Naive thymus-derived CD4-positive, alpha-beta T cell (primary cell): Measurements from ENCODE around the gene DNAH1. TPM values are rescaled to one million over a fixed set of nuclear protein-coding genes. Genes with fewer than 3 reads are reported as not detected.

Experiments used
- ATAC-seq: fragments of 150-1000 bp; cut with Tn5 transposase; 2 replicates; pipeline ENCODE4 v1.10.0; 2021; ENCODE audit warnings: mild to moderate bottlenecking, moderate library complexity
- CTCF ChIA-PET: fragments of 350-600 bp; sonication (Branson Sonifier 250); formaldehyde crosslinking; loops from one replicate; lab custom pipeline; 2021; ENCODE audit warnings: antibody characterized with exemption; lab: Charles Lee
- POLR2A ChIA-PET: fragments of 350-600 bp; sonication (Branson Sonifier 250); formaldehyde crosslinking; loops from one replicate; lab custom pipeline; 2021; ENCODE audit warnings: antibody characterized with exemption, inconsistent platforms; lab: Charles Lee
- DNase-seq, 9 donors: peaks; one replicate each; pipeline versions ENCODE4 v3.0.0 to v3.0.0-alpha.2; 2020 to 2022; ENCODE audit warnings: mixed read lengths in 1 of 9
- H3K27ac ChIP-seq: one replicate; pipeline ENCODE4 v1.7.0; 2013; ENCODE audit warnings: mild to moderate bottlenecking, low read depth, low read length, moderate library complexity
- H3K27me3 ChIP-seq, 2 donors: one replicate each; pipeline ENCODE4 v1.7.0; 2013; ENCODE audit warnings: low read length in 2 of 2, mild to moderate bottlenecking in 2 of 2, moderate library complexity in 2 of 2; ENCODE audit not compliant: control insufficient read depth in 2 of 2, insufficient read depth in 2 of 2
- H3K36me3 ChIP-seq, 3 experiments: 1 replicate in 2 of 3; 2 replicates in 1 of 3; pipeline ENCODE4 v1.7.0; 2013; ENCODE audit warnings: low read length in 3 of 3, mild to moderate bottlenecking in 3 of 3, moderate library complexity in 1 of 3; ENCODE audit not compliant: insufficient read depth in 3 of 3, control insufficient read depth in 2 of 3
- H3K4me1 ChIP-seq, 2 donors: one replicate each; pipeline ENCODE4 v1.7.0; 2013; ENCODE audit warnings: low read length in 2 of 2, mild to moderate bottlenecking in 2 of 2, moderate library complexity in 1 of 2; ENCODE audit not compliant: control insufficient read depth in 2 of 2, insufficient read depth in 2 of 2
- H3K4me3 ChIP-seq: 2 replicates; pipeline ENCODE4 v1.7.0; 2013; ENCODE audit warnings: mild to moderate bottlenecking, low read length
- H3K9me3 ChIP-seq, 3 experiments: 1 replicate in 2 of 3; 2 replicates in 1 of 3; pipeline ENCODE4 v1.7.0; 2013; ENCODE audit warnings: low read length in 3 of 3; ENCODE audit not compliant: control insufficient read depth in 2 of 3
- H3K27ac Mint-ChIP-seq, 9 donors: one replicate each; pipeline ENCODE4 v1.8.0; 2020 to 2022; ENCODE audit warnings: mixed read lengths in 9 of 9, mild to moderate bottlenecking in 8 of 9, moderate library complexity in 5 of 9, inconsistent platforms in 2 of 9
- H3K27me3 Mint-ChIP-seq, 5 donors: one replicate each; pipeline ENCODE4 v1.8.0; 2021 to 2022; ENCODE audit warnings: mixed read lengths in 5 of 5, mild to moderate bottlenecking in 1 of 5
- H3K36me3 Mint-ChIP-seq, 5 donors: one replicate each; pipeline ENCODE4 v1.8.0; 2020 to 2022; ENCODE audit warnings: mixed read lengths in 5 of 5, mild to moderate bottlenecking in 3 of 5, inconsistent platforms in 1 of 5
- H3K4me1 Mint-ChIP-seq, 7 donors: one replicate each; pipeline ENCODE4 v1.8.0; 2020 to 2022; ENCODE audit warnings: mixed read lengths in 7 of 7, mild to moderate bottlenecking in 3 of 7, inconsistent platforms in 1 of 7
- H3K4me3 Mint-ChIP-seq, 10 donors: one replicate each; pipeline ENCODE4 v1.8.0; 2020 to 2022; ENCODE audit warnings: mild to moderate bottlenecking in 10 of 10, mixed read lengths in 10 of 10, moderate library complexity in 6 of 10, inconsistent platforms in 2 of 10
- H3K9me3 Mint-ChIP-seq, 11 donors: one replicate each; pipeline ENCODE4 v1.8.0; 2020 to 2022; ENCODE audit warnings: mixed read lengths in 11 of 11, mild to moderate bottlenecking in 4 of 11, inconsistent platforms in 1 of 11, moderate library complexity in 1 of 11
- intact Hi-C, 2 donors: fragments of 100-400 bp; cut with micrococcal nuclease; formaldehyde crosslinking; loops; one replicate each; pipeline ENCODE4 v1.15.1; 2023
- polyA plus RNA-seq, 2 donors: library from polyadenylated mRNA; unstranded; fragments of 300-500 nt; fragmentation: Illumina TruSeq; gene quantifications; one replicate each; pipeline ENCODE4 v1.2.3, GENCODE V29; 2021
- total RNA-seq, 6 experiments: library from RNA in 5 of 6; stranded (reverse) in 5 of 6; gene quantifications; 1 replicate in 5 of 6; 2 replicates in 1 of 6; pipeline ENCODE4 v1.2.3 and lab custom pipeline; 2021 to 2026

The DNAH1 gene
- total and polyA plus RNA-seq, 7 experiments from 2014 or later, result 0.35 to 69.2 (median 48.2) TPM

DNA sequence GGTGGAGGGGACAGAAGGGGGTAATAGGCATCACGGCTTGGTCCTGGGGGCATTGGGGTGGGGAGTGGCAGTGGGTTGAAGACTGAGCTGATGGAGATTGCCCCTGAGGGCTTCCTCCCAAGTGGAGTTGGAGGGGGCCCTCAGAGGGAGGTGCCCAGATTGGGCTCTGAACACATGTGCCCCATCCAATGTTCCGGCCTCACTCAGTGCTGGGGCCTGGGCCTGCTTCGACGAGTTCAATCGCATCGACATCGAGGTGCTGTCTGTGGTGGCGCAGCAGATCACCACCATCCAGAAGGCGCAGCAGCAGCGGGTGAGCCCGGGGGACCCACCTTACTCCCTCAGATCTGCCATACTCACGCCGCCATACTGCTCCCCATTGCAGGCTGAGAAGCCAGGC is 45.3 kb downstream of the DNAH1 start:
- H3K4me3 Mint-ChIP-seq, result no peak overlapping the region
- CTCF ChIA-PET, result interaction anchor here (1.5 kb wide), 1 partner anchor 22 kb away, joined by 5 read pairs; no protein-coding TSS in a partner anchor
- H3K4me1 Mint-ChIP-seq, result no peaks in the 10 kb centered on the region
- Histone ChIP-seq H3K9me3 (no peaks in the 10 kb centered on the region), H3K27me3 (no peaks in the 10 kb centered on the region), H3K36me3 (peaks cover 0 to 96% (median 13%) of the 10 kb centered on the region in 3 experiments), H3K4me3 (no peak overlapping the region), H3K27ac (no peak overlapping the region), H3K4me1 (no peaks in the 10 kb centered on the region)
- H3K9me3 Mint-ChIP-seq, result no peaks in the 10 kb centered on the region
- intact Hi-C loops, result no loop called here
- POLR2A ChIA-PET, result no interaction called here
- peaks cover 0 to 32% (median 6%) of the 10 kb centered on the region in 5 donors for H3K36me3 Mint-ChIP-seq
- no peaks in the 10 kb centered on the region for H3K27me3 Mint-ChIP-seq
- no peak for DNase-seq
- ATAC-seq, result no peak
- no peak overlapping the region for H3K27ac Mint-ChIP-seq

GRCh38 chr3:52361898-52362297 is 45.8 kb downstream of the DNAH1 start:
- no peaks in the 10 kb centered on the region for H3K9me3 Mint-ChIP-seq
- peaks cover 0 to 32% (median 6%) of the 10 kb centered on the region in 5 donors for H3K36me3 Mint-ChIP-seq
- intact Hi-C loops, result no loop called here
- CTCF ChIA-PET, result interaction anchor here (1.5 kb wide), 1 partner anchor 22 kb away, joined by 5 read pairs; no protein-coding TSS in a partner anchor
- no peaks in the 10 kb centered on the region for H3K4me1 Mint-ChIP-seq
- POLR2A ChIA-PET, result no interaction called here
- DNase-seq (no peak), ATAC-seq (no peak)
- Histone ChIP-seq H3K4me1 (no peaks in the 10 kb centered on the region), H3K4me3 (no peak overlapping the region), H3K27ac (no peak overlapping the region), H3K27me3 (no peaks in the 10 kb centered on the region), H3K36me3 (peaks cover 0 to 97% (median 13%) of the 10 kb centered on the region in 3 experiments), H3K9me3 (no peaks in the 10 kb centered on the region)
- H3K27me3 Mint-ChIP-seq, result no peaks in the 10 kb centered on the region
- no peak overlapping the region for H3K27ac Mint-ChIP-seq
- no peak overlapping the region for H3K4me3 Mint-ChIP-seq

DNA sequence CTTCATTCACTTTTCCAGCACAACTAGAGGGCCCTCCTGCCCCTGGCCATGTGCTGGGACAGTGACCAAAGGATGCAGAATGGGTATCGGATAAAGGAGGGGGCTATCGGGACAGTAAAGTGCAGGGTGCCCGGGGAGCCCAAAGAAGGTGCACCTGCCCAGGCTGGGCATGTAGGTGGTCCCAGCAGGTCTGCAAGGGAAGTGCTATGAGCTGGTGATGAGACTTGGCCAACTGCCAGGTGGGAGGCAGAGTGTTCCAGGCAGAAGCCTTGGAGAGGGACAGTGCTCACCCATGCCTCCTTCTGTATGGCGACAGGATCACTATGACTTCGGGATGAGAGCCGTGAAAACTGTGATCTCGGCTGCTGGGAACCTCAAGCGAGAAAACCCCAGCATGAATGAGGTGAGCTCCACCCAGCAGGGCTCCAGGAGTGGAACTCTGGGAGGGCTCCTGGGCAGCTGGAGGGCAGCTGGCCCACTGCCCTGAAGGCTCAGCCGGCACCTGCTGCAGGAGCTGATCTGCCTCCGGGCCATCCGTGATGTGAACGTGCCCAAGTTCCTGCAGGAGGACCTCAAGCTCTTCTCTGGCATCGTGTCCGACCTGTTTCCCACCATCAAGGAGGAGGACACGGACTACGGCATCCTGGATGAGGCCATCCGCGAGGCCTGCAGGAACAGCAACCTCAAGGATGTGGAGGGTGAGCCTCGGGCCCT is 48.4 kb downstream of the DNAH1 start:
- no peaks in the 10 kb centered on the region for H3K4me1 Mint-ChIP-seq
- ATAC-seq, result no peak
- no peak overlapping the region for H3K27ac ChIP-seq
- H3K27me3 ChIP-seq, result no peaks in the 10 kb centered on the region
- peaks cover 0 to 96% (median 12%) of the 10 kb centered on the region in 3 experiments for H3K36me3 ChIP-seq
- peak overlapping the region in 3 of 9 donors; percentile 9 to 46 (median 10) for H3K27ac Mint-ChIP-seq
- no peaks in the 10 kb centered on the region for H3K4me1 ChIP-seq
- H3K9me3 Mint-ChIP-seq, result no peaks in the 10 kb centered on the region
- no peaks in the 10 kb centered on the region for H3K27me3 Mint-ChIP-seq
- intact Hi-C loops, result no loop called here
- no peak overlapping the region for H3K4me3 Mint-ChIP-seq
- no peak overlapping the region for H3K4me3 ChIP-seq
- peaks cover 0 to 31% (median 6%) of the 10 kb centered on the region in 5 donors for H3K36me3 Mint-ChIP-seq
- DNase-seq, result no peak
- ChIA-PET POLR2A (no interaction called here), CTCF (interaction anchor here (1.0 kb wide), 1 partner anchor 9 kb away, joined by 3 read pairs; no protein-coding TSS in a partner anchor)
- H3K9me3 ChIP-seq, result no peaks in the 10 kb centered on the region

- Mint-ChIP-seq H3K4me3 (no peak overlapping the region), H3K27me3 (no peaks in the 10 kb centered on the region), H3K9me3 (no peaks in the 10 kb centered on the region), H3K27ac (no peak overlapping the region), H3K4me1 (no peaks in the 10 kb centered on the region), H3K36me3 (peaks cover 0 to 26% (median 6%) of the 10 kb centered on the region in 5 donors)
- Histone ChIP-seq H3K36me3 (peaks cover 0 to 96% (median 3%) of the 10 kb centered on the region in 3 experiments), H3K4me3 (no peak overlapping the region), H3K4me1 (no peaks in the 10 kb centered on the region), H3K9me3 (no peaks in the 10 kb centered on the region), H3K27ac (no peak overlapping the region), H3K27me3 (no peaks in the 10 kb centered on the region)
- ATAC-seq, result no peak
- intact Hi-C loops, result no loop called here
- DNase-seq, result no peak
- CTCF ChIA-PET, result no interaction called here
- POLR2A ChIA-PET, result no interaction called here
Measured at GRCh38 chr3:52366527-52366926, 50.4 kb downstream of the DNAH1 start.

DNA sequence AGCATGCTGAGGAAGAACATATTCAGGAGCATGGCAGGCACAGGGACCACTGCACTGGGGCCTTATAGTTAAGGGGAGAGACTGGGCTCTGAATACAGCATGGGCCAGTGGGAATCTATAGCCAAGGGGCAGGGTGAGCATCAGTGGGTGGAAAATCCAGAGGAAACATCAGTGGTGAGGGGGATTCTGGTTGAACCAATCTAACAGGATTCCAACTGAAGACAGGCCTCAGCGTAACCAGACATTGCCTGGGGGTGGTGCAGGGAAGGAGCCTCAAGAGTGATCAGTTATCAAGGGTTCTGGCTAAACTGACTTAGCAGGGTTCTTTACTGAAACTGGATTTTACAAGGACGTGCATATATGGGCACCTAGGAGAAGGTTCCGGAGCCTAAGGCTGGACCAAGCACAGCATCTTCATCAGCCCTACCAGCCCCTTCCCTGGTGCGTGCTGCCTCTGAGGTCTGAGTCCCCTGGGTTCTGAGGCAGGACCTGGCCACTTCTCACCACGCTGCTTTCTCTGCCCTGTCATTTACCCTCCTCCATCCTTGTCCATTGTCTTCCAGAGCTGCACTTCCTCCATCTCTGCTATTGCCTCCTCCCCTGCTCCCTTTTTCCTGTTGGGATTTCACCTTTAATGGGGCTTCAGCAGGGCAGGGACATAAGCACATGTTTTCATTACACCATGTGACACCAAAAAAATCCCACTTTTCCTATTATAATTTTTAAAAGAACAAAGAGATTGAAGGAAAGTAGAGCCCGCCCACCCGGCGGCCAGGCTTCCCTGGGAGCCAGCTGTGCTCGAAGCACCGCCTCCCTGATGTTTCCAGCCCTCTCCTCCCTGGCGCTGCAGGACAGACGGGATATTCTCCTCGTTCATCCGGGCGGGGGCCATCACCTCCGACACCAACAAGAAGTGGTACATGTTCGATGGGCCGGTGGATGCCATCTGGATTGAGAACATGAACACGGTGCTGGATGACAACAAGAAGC is 52.1 kb downstream of the DNAH1 start:
- no peak for DNase-seq
- Mint-ChIP-seq H3K36me3 (peaks cover 4 to 20% (median 6%) of the 10 kb centered on the region in 5 donors), H3K9me3 (no peaks in the 10 kb centered on the region), H3K27ac (peak overlapping the region in 1 of 9 donors; percentile 7), H3K27me3 (no peaks in the 10 kb centered on the region), H3K4me3 (no peak overlapping the region), H3K4me1 (peaks cover 0 to 8% (median 5%) of the 10 kb centered on the region in 7 donors)
- no peak for ATAC-seq
- Histone ChIP-seq H3K4me1 (peaks cover 0 to 4% of the 10 kb centered on the region in 2 donors), H3K4me3 (no peak overlapping the region), H3K27me3 (no peaks in the 10 kb centered on the region), H3K9me3 (no peaks in the 10 kb centered on the region), H3K27ac (no peak overlapping the region), H3K36me3 (peaks cover 0 to 89% (median 3%) of the 10 kb centered on the region in 3 experiments)
- ChIA-PET POLR2A (no interaction called here), CTCF (no interaction called here)
- intact Hi-C loops, result no loop called here

- no peak overlapping the region for H3K4me3 ChIP-seq
- DNase-seq (no peak), ATAC-seq (no peak)
- intact Hi-C loops, result no loop called here
- Mint-ChIP-seq H3K36me3 (peaks cover 0 to 12% (median 4%) of the 10 kb centered on the region in 5 donors), H3K4me3 (peak overlapping the region in 1 of 10 donors; percentile 29), H3K27me3 (peaks cover 0 to 4% (median 0%) of the 10 kb centered on the region in 5 donors), H3K4me1 (peaks cover 7 to 14% (median 12%) of the 10 kb centered on the region in 7 donors), H3K9me3 (no peaks in the 10 kb centered on the region), H3K27ac (no peak overlapping the region)
- no peaks in the 10 kb centered on the region for H3K27me3 ChIP-seq
- no peaks in the 10 kb centered on the region for H3K9me3 ChIP-seq
- H3K4me1 ChIP-seq, result peaks cover 0 to 8% of the 10 kb centered on the region in 2 donors
- H3K27ac ChIP-seq, result no peak overlapping the region
- ChIA-PET POLR2A (interaction anchor here (0.7 kb wide), 1 partner anchor 77 kb away, joined by 3 read pairs; no protein-coding TSS in a partner anchor), CTCF (no interaction called here)
- peaks cover 0 to 71% (median 3%) of the 10 kb centered on the region in 3 experiments for H3K36me3 ChIP-seq
Measured at GRCh38 chr3:52370531-52370930, 54.4 kb downstream of the DNAH1 start.
